ENCODE data around the gene PDGFD.

GRCh38 chr11:104073950-104074705, 89.8 kb downstream of the PDGFD start:
- TF ChIP-seq, protein P1, sequence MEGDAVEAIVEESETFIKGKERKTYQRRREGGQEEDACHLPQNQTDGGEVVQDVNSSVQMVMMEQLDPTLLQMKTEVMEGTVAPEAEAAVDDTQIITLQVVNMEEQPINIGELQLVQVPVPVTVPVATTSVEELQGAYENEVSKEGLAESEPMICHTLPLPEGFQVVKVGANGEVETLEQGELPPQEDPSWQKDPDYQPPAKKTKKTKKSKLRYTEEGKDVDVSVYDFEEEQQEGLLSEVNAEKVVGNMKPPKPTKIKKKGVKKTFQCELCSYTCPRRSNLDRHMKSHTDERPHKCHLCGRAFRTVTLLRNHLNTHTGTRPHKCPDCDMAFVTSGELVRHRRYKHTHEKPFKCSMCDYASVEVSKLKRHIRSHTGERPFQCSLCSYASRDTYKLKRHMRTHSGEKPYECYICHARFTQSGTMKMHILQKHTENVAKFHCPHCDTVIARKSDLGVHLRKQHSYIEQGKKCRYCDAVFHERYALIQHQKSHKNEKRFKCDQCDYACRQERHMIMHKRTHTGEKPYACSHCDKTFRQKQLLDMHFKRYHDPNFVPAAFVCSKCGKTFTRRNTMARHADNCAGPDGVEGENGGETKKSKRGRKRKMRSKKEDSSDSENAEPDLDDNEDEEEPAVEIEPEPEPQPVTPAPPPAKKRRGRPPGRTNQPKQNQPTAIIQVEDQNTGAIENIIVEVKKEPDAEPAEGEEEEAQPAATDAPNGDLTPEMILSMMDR (IDR thresholded peaks at IDR 0.05), result no peak
- TF ChIP-seq POLR2A (IDR thresholded peaks at IDR 0.05) (no peak), EP300 (IDR thresholded peaks at IDR 0.05) (no peak)

Data from ovary (tissue), 3 donors.